IMR-90 (cell line): ENCODE measurements around the gene C5AR2. TPM values are rescaled to one million over a fixed set of nuclear protein-coding genes. Genes with fewer than 3 reads are reported as not detected.

Source experiments
- ATAC-seq: fragments of 200-7000 bp; cut with Tn5 transposase; 2 replicates; pipeline ENCODE4 v1.9.1; 2020; ENCODE audit warnings: low read depth, mild to moderate bottlenecking, moderate library complexity
- BruUV-seq: library from RNA; stranded (reverse); fragments of 400-500 nt; replicated peaks from 2 replicates; lab custom pipeline; 2021; lab: Mats Ljungman, UMichigan
- CTCF ChIA-PET: fragments of 300-600 bp; formaldehyde crosslinking; extraction: SDS; loops from one replicate; lab custom pipeline; 2021; ENCODE audit warnings: antibody characterized with exemption; lab: Yijun Ruan, JAX
- POLR2A ChIA-PET: fragments of 300-600 bp; sonication (Branson Sonifier 250); formaldehyde crosslinking; loops from one replicate; lab custom pipeline; 2022; ENCODE audit warnings: antibody characterized with exemption; ENCODE audit not compliant: unreplicated experiment; lab: Charles Lee
- DNase-seq: peaks from one replicate; pipeline ENCODE4 v3.0.0; 2013
- H2AFZ ChIP-seq: replicated peaks from 2 replicates; pipeline ENCODE3; 2013; ENCODE audit warnings: low read length, mild to moderate bottlenecking; ENCODE audit not compliant: poor library complexity
- H2AK5ac ChIP-seq: 2 replicates; pipeline ENCODE4 v1.6.1; 2013; ENCODE audit warnings: low read depth, low read length, inconsistent platforms
- H2AK9ac ChIP-seq: replicated peaks from 2 replicates; pipeline ENCODE3; 2013; ENCODE audit warnings: mild to moderate bottlenecking, low read depth, low read length, moderate library complexity; ENCODE audit not compliant: poor library complexity
- H2BK120ac ChIP-seq: 2 replicates; pipeline ENCODE4 v1.6.1; 2013; ENCODE audit warnings: low read depth, low read length, inconsistent platforms
- H2BK15ac ChIP-seq: 3 replicates; pipeline ENCODE4 v1.6.1; 2013; ENCODE audit warnings: low read depth, low read length, inconsistent platforms
- H2BK20ac ChIP-seq: 2 replicates; pipeline ENCODE4 v1.6.1; 2013; ENCODE audit warnings: low read depth, mild to moderate bottlenecking, inconsistent platforms, low read length, moderate library complexity
- H2BK5ac ChIP-seq: 2 replicates; pipeline ENCODE4 v1.6.1; 2013; ENCODE audit warnings: mild to moderate bottlenecking, low read depth, low read length, inconsistent platforms; ENCODE audit not compliant: poor library complexity, severe bottlenecking
- H3K14ac ChIP-seq: replicated peaks from 2 replicates; pipeline ENCODE4 v1.6.1; 2013; ENCODE audit warnings: low read depth, low read length, inconsistent platforms
- H3K18ac ChIP-seq: 2 replicates; pipeline ENCODE4 v1.6.1; 2013; ENCODE audit warnings: low read depth, low read length, control low read depth
- H3K23ac ChIP-seq: 2 replicates; pipeline ENCODE4 v1.6.1; 2013; ENCODE audit warnings: low read depth, low read length, inconsistent platforms
- H3K27ac ChIP-seq: 2 replicates; pipeline ENCODE4 v1.5.1; 2013; ENCODE audit warnings: mild to moderate bottlenecking, control low read depth, low read length; ENCODE audit not compliant: insufficient read depth
- H3K27me3 ChIP-seq: 2 replicates; pipeline ENCODE4 v1.6.1; 2013; ENCODE audit warnings: low read length; ENCODE audit not compliant: control insufficient read depth, insufficient read depth
- H3K36me3 ChIP-seq: 2 replicates; pipeline ENCODE4 v1.6.1; 2013; ENCODE audit warnings: low read length, mixed read lengths; ENCODE audit not compliant: control insufficient read depth, insufficient read depth
- H3K4ac ChIP-seq: 2 replicates; pipeline ENCODE4 v1.6.1; 2013; ENCODE audit warnings: low read depth, low read length, inconsistent platforms
- H3K4me1 ChIP-seq: 2 replicates; pipeline ENCODE4 v1.6.1; 2013; ENCODE audit warnings: low read length, mixed read lengths; ENCODE audit not compliant: control insufficient read depth, insufficient read depth
- H3K4me2 ChIP-seq: 2 replicates; pipeline ENCODE4 v1.6.1; 2013; ENCODE audit warnings: low read depth, mild to moderate bottlenecking, control low read depth, low read length, moderate library complexity
- H3K4me3 ChIP-seq: 2 replicates; pipeline ENCODE4 v1.5.1; 2013; ENCODE audit warnings: low read depth, mild to moderate bottlenecking, control low read depth, low read length, moderate library complexity; ENCODE audit not compliant: insufficient read depth
- H3K56ac ChIP-seq: 2 replicates; pipeline ENCODE4 v1.6.1; 2013; ENCODE audit warnings: low read length, inconsistent platforms; ENCODE audit not compliant: insufficient read depth; ENCODE audit errors: extremely low read depth
- H3K79me1 ChIP-seq, 2 experiments: 2 replicates each; pipeline ENCODE4 v1.6.1; 2013; ENCODE audit warnings: low read length in 2 of 2, inconsistent platforms in 1 of 2, low read depth in 1 of 2
- H3K9ac ChIP-seq: 2 replicates; pipeline ENCODE4 v1.6.1; 2013; ENCODE audit warnings: low read depth, low read length, control low read depth
- H3K9me1 ChIP-seq: 2 replicates; pipeline ENCODE4 v1.6.1; 2013; ENCODE audit warnings: low read length, inconsistent platforms; ENCODE audit not compliant: insufficient read depth
- H3K9me3 ChIP-seq: 2 replicates; pipeline ENCODE4 v1.6.1; 2013; ENCODE audit warnings: low read length; ENCODE audit not compliant: control insufficient read depth, insufficient read depth
- H4K20me1 ChIP-seq: 2 replicates; pipeline ENCODE4 v1.6.1; 2013; ENCODE audit warnings: low read length, inconsistent platforms; ENCODE audit not compliant: insufficient read depth
- H4K5ac ChIP-seq: 2 replicates; pipeline ENCODE4 v1.6.1; 2013; ENCODE audit warnings: mild to moderate bottlenecking, low read depth, low read length, control low read depth
- H4K8ac ChIP-seq, 2 experiments: 2 replicates each; pipeline ENCODE4 v1.6.1; 2013; ENCODE audit warnings: low read depth in 2 of 2, low read length in 2 of 2, control low read depth in 1 of 2, inconsistent platforms in 1 of 2
- H4K91ac ChIP-seq: 2 replicates; pipeline ENCODE4 v1.6.1; 2013; ENCODE audit warnings: low read depth, low read length, inconsistent platforms; ENCODE audit not compliant: insufficient read depth
- CEBPB ChIP-seq: IDR thresholded peaks from 2 replicates; pipeline ENCODE4 v1.6.1; 2012; ENCODE audit warnings: low read depth, low read length, improper control_type of control experiment
- CHD1 ChIP-seq: IDR thresholded peaks from 2 replicates; pipeline ENCODE4 v1.6.1; 2012; ENCODE audit warnings: low read depth, low read length, improper control_type of control experiment
- FOS ChIP-seq: fragments of 150-350 bp; IDR thresholded peaks from 2 replicates; pipeline ENCODE4 v1.6.1; 2016; ENCODE audit warnings: low read depth, low read length
- MAFK ChIP-seq: IDR thresholded peaks from 2 replicates; pipeline ENCODE4 v1.6.1; 2012; ENCODE audit warnings: low read depth, low read length, improper control_type of control experiment
- MAZ ChIP-seq: IDR thresholded peaks from 2 replicates; pipeline ENCODE4 v1.6.1; 2012; ENCODE audit warnings: low read depth, mild to moderate bottlenecking, low read length, improper control_type of control experiment, moderate library complexity, borderline replicate concordance
- MXI1 ChIP-seq: IDR thresholded peaks from 2 replicates; pipeline ENCODE4 v1.6.1; 2012; ENCODE audit warnings: low read depth, mild to moderate bottlenecking, low read length, moderate library complexity, borderline replicate concordance
- SMC3 ChIP-seq: fragments of 150-350 bp; IDR thresholded peaks from 2 replicates; pipeline ENCODE4 v1.6.1; 2016; ENCODE audit warnings: low read depth, mild to moderate bottlenecking, antibody characterized with exemption, low read length, moderate library complexity
- WGBS, 2 experiments: methylation state at CpG; one replicate each; pipeline versions ENCODE4 v1.1.5 to v1.1.7; 2013; ENCODE audit warnings: missing lambda C conversion rate in 2 of 2; ENCODE audit not compliant: insufficient read length in 1 of 2; ENCODE audit errors: extremely low coverage in 2 of 2; 5-methylcytosine and 5-hydroxymethylcytosine counted together
- dilution Hi-C: fragments of 300-500 bp; cut with HindIII; formaldehyde crosslinking; loops from one replicate; pipeline ENCODE4 v1.14.3; 2018; ENCODE audit warnings: low sequenced_read_pairs; ENCODE audit not compliant: unreplicated experiment
- in situ Hi-C: fragments of 300-500 bp; cut with MboI; formaldehyde crosslinking; loops from 3 replicates; pipeline ENCODE4 v1.14.3; 2019; ENCODE audit warnings: low sequenced_read_pairs, inconsistent platforms, mixed read lengths
- intact Hi-C: fragments of 100-400 bp; cut with micrococcal nuclease; formaldehyde crosslinking; loops from 2 replicates; pipeline ENCODE4 v1.10.0; 2022
- polyA plus RNA-seq, 3 experiments: library from polyadenylated mRNA; depleted of rRNA; stranded (reverse); fragments of >200 nt; gene quantifications; 2 replicates each; pipeline ENCODE4 v1.2.3, GENCODE V29; 2012; ENCODE audit warnings: low replicate concordance in 1 of 3
- total RNA-seq: library from RNA; depleted of rRNA; stranded (reverse); fragments of >200 nt; gene quantifications from 2 replicates; pipeline ENCODE4 v1.2.3, GENCODE V29; 2012

Gene C5AR2
- total and polyA plus RNA-seq, 2 of the 4 experiments (the other 2 are of a cell fraction) = not detected

GRCh38 chr19:47330466-47330869 lies 1.5 kb upstream of the C5AR2 start:
- Histone ChIP-seq H3K4me1 (peaks cover 3% of the 10 kb centered on the region; the same call in 1 of the 2 replicates), H3K27ac (peak overlapping the region; percentile 60), H2AK9ac (no peak overlapping the region), H2AFZ (peak overlapping the region; percentile 82), H4K20me1 (no peaks in the 10 kb centered on the region), H3K9ac (peak overlapping the region; percentile 48), H3K4me2 (peak overlapping the region; percentile 38), H2BK5ac (peak overlapping the region; percentile 25), H3K27me3 (no peaks in the 10 kb centered on the region), H4K8ac (peak overlapping the region; percentile 56 to 83; a peak in 3 of 4 replicates), H3K14ac (peak overlapping the region; percentile 77), H2AK5ac (no peak overlapping the region; the same call in 1 of the 2 replicates), H2BK120ac (peak overlapping the region; percentile 71), H4K91ac (peak overlapping the region; percentile 15), H3K23ac (peak overlapping the region; percentile 52; the same call in 1 of the 2 replicates), H3K56ac (0 out of 2 replicates have a peak overlapping the region, but pooled peaks have one; percentile 0), H3K79me1 (no peaks in the 10 kb centered on the region), H3K4me3 (no peak overlapping the region), H3K18ac (peak overlapping the region; percentile 39), H3K4ac (peak overlapping the region; percentile 74), H2BK15ac (peak overlapping the region; percentile 72; the same call in 1 of the 3 replicates), H3K9me1 (0 out of 2 replicates have a peak, but pooled peaks cover 4% of the 10 kb centered on the region), H3K36me3 (no peaks in the 10 kb centered on the region), H3K9me3 (no peaks in the 10 kb centered on the region), H4K5ac (peak overlapping the region; percentile 35), H2BK20ac (peak overlapping the region; percentile 8; the same call in 1 of the 2 replicates)
- ChIA-PET CTCF (no interaction called here), POLR2A (no interaction called here)
- WGBS, 2 experiments = no CpG with 5 or more reads among the region's 9 CpGs
- peak; percentile 90 for ATAC-seq
- no TSS peak for BruUV-seq
- in situ Hi-C loops = no loop called here
- no peak for TF ChIP-seq MXI1
- no peak for TF ChIP-seq MAFK
- TF ChIP-seq CEBPB = no peak
- no peak for TF ChIP-seq CHD1
- no peak for TF ChIP-seq SMC3
- TF ChIP-seq MAZ = no peak
- TF ChIP-seq FOS = no peak
- peak; percentile 59 for DNase-seq
- dilution Hi-C loops = no loop called here
- intact Hi-C loops = no loop called here
